ENCODE measurements around the gene NUP160. TPM values are rescaled to one million over a fixed set of nuclear protein-coding genes. Genes with fewer than 3 reads are reported as not detected.

Gene NUP160
- total and polyA plus RNA-seq, 2 of the 8 experiments (the other 6 are each of a cell fraction or from before 2014, with no cell fraction given), result 44.6 to 100 TPM

DNA sequence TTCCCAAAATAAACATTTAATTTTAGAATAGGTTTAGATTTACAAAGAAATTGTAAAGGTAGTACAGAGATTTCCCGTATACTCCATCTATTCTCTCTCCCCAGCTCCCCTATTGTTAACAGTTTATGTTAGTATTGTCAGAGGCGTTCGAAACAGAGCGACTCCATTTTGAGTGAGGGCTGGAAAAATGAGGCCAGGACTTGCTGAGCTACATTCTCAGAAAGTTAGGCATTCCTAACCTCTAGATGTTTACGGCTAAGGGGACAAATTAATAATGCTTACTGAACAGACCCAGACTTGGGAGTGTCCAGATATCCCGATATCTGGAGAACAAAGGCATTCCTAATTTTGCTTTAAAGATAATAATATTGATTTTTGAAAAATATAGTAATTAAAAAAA lies 12.4 kb upstream of the NUP160 start:
- Histone ChIP-seq H3K18ac (ENCODE audit: extremely low read depth, low read length) (no peak overlapping the region), H3K27me3 (replicated peaks in 1 of 4; ENCODE audit: control insufficient read depth in 3 of 4, extremely low read depth in 1 of 4, insufficient read depth in 3 of 4, low read length in 3 of 4) (no peaks in the 10 kb centered on the region), H4K91ac (replicated peaks; ENCODE audit: insufficient read length, low read length) (no peak overlapping the region), H3K9me3 (ENCODE audit: insufficient read depth in 2 of 2, low read depth in 1 of 2, low read length in 1 of 2) (no peaks in the 10 kb centered on the region), H3K56ac (replicated peaks; ENCODE audit: insufficient read length, low read depth, low read length) (no peak overlapping the region), H2BK15ac (ENCODE audit: low read length) (no peak overlapping the region), H3K23me2 (ENCODE audit: low read depth, low read length) (no peaks in the 10 kb centered on the region), H2BK12ac (ENCODE audit: low read depth, low read length) (no peak overlapping the region), H3K79me1 (ENCODE audit: low read depth, low read length) (no peaks in the 10 kb centered on the region), H2AK5ac (ENCODE audit: low read depth, low read length) (no peak overlapping the region), H3K4ac (replicated peaks; ENCODE audit: insufficient read length, low read depth, low read length) (no peak overlapping the region), H4K8ac (ENCODE audit: extremely low read depth, insufficient read depth, low read length) (no peak overlapping the region), H3K4me3 (ENCODE audit: extremely low read depth in 1 of 4, insufficient read depth in 2 of 4, low read depth in 3 of 4, low read length in 4 of 4) (no peak overlapping the region), H3K79me2 (ENCODE audit: control insufficient read depth in 1 of 2, insufficient read depth in 2 of 2, low read length in 2 of 2) (no peaks in the 10 kb centered on the region), H3K14ac (ENCODE audit: insufficient read length) (no peak overlapping the region), H4K20me1 (replicated peaks in 1 of 2; ENCODE audit: control insufficient read depth in 1 of 2, insufficient read depth in 2 of 2, low read length in 2 of 2) (no peaks in the 10 kb centered on the region), H2BK120ac (replicated peaks; ENCODE audit: low read depth, low read length) (no peak overlapping the region), H4K5ac (ENCODE audit: insufficient read length, low read depth, low read length) (no peak overlapping the region), H3K36me3 (ENCODE audit: control insufficient read depth in 2 of 4, insufficient read depth in 4 of 4, low read length in 3 of 4) (no peaks in the 10 kb centered on the region), H3K23ac (ENCODE audit: insufficient read length) (no peak overlapping the region), H2BK20ac (ENCODE audit: low read length) (no peak overlapping the region), H3K4me2 (ENCODE audit: insufficient read depth in 1 of 2, low read depth in 2 of 2, low read length in 2 of 2) (no peak overlapping the region), H2AFZ (ENCODE audit: low read length) (no peak overlapping the region), H3K4me1 (replicated peaks in 1 of 4; ENCODE audit: control insufficient read depth in 3 of 4, insufficient read depth in 4 of 4, low read length in 3 of 4) (no peaks in the 10 kb centered on the region), H3K27ac (ENCODE audit: low read depth, low read length) (no peak overlapping the region), H3K9ac (replicated peaks in 1 of 4; ENCODE audit: extremely low read depth in 1 of 4, low read depth in 3 of 4, low read length in 3 of 4) (no peak overlapping the region), H2BK5ac (ENCODE audit: low read depth, low read length) (no peak overlapping the region)
- FAIRE-seq, result no peak
- no peak for DNase-seq (ENCODE audit: low read depth in 1 of 2, low spot score in 2 of 2)
- CTCF ChIA-PET (ENCODE audit: partially characterized antibody), result interaction anchor here (1.3 kb wide), 1 partner anchor 8 kb away, joined by 3 read pairs; no protein-coding TSS in a partner anchor
- POLR2A ChIA-PET (ENCODE audit: partially characterized antibody), result interaction anchor here (0.9 kb wide), 1 partner anchor 12 kb away, joined by 3 read pairs; the partner anchor contains the start of gene NUP160
- WGBS, 2 experiments (ENCODE audit: extremely low coverage in 1 of 2, insufficient coverage in 1 of 2, insufficient read length in 1 of 2, insufficient replicate concordance in 2 of 2, low coverage in 1 of 2, low lambda C conversion rate in 2 of 2, missing lambda C conversion rate in 1 of 2), result 91% methylated on average over 6 of the region's 6 CpGs; no CpG with 5 or more reads in 1 of the 2 experiments
- no peak for TF ChIP-seq BRCA1 (IDR thresholded peaks at IDR 0.05; ENCODE audit: low read depth, low read length)
- TF ChIP-seq GTF2F1 (IDR thresholded peaks at IDR 0.05; ENCODE audit: borderline replicate concordance, low read depth, low read length), result no peak
- no peak for TF ChIP-seq EZH2 (IDR thresholded peaks at IDR 0.05; ENCODE audit: low read depth, low read length, severe bottlenecking)
- TF ChIP-seq YY1 (IDR thresholded peaks at IDR 0.05; ENCODE audit: low read depth, low read length), result no peak
- no peak for TF ChIP-seq RNF2 (IDR thresholded peaks at IDR 0.05; ENCODE audit: borderline replicate concordance, low read depth, low read length, missing control alignments, poor library complexity, severe bottlenecking)
- no peak for TF ChIP-seq RXRA (IDR thresholded peaks at IDR 0.05; ENCODE audit: insufficient read depth, low read depth, low read length)
- TF ChIP-seq TEAD4 (IDR thresholded peaks at IDR 0.05; ENCODE audit: low read depth, low read length), result no peak
- TF ChIP-seq SRF (IDR thresholded peaks at IDR 0.05; ENCODE audit: low read depth, low read length), result no peak
- TF ChIP-seq SUZ12 (IDR thresholded peaks at IDR 0.05; ENCODE audit: low read length), result no peak
- TF ChIP-seq, protein P1, sequence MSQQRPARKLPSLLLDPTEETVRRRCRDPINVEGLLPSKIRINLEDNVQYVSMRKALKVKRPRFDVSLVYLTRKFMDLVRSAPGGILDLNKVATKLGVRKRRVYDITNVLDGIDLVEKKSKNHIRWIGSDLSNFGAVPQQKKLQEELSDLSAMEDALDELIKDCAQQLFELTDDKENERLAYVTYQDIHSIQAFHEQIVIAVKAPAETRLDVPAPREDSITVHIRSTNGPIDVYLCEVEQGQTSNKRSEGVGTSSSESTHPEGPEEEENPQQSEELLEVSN (IDR thresholded peaks at IDR 0.05), result no peak
- no peak for TF ChIP-seq NRF1 (IDR thresholded peaks at IDR 0.05; ENCODE audit: low read depth, low read length)
- no peak for TF ChIP-seq JUN (IDR thresholded peaks at IDR 0.05; ENCODE audit: low read depth, low read length)
- no peak for TF ChIP-seq CHD2 (IDR thresholded peaks at IDR 0.05; ENCODE audit: low read length)
- TF ChIP-seq MAFK (IDR thresholded peaks at IDR 0.05; ENCODE audit: low read depth, low read length), result no peak
- no peak for TF ChIP-seq TCF12 (IDR thresholded peaks at IDR 0.05; ENCODE audit: low read depth, low read length)
